Activated B cell treated with CpG ODN at 0.5 μM for 24 hours (primary cell): Measurements from ENCODE around the gene CTBP2. TPM values are rescaled to one million over a fixed set of nuclear protein-coding genes. Genes with fewer than 3 reads are reported as not detected.
"Not testable (repeated sequence)": the region's sequence is repeated elsewhere in the genome, so short reads cannot be mapped to it uniquely, and the experiment has no call there.

Experiments used
- ATAC-seq: fragments of 200-7000 bp; cut with Tn5 transposase; one replicate; pipeline ENCODE4 v1.10.0; 2021; ENCODE audit warnings: low read depth, mild to moderate bottlenecking, moderate library complexity
- CTCF ChIA-PET: fragments of 350-600 bp; sonication (Branson Sonifier 250); formaldehyde crosslinking; loops from one replicate; lab custom pipeline; 2021; ENCODE audit warnings: antibody characterized with exemption; lab: Charles Lee
- POLR2A ChIA-PET: fragments of 350-600 bp; sonication (Branson Sonifier 250); formaldehyde crosslinking; loops from one replicate; lab custom pipeline; 2021; ENCODE audit warnings: antibody characterized with exemption; lab: Charles Lee
- DNase-seq: peaks from one replicate; pipeline ENCODE4 v3.0.0; 2022
- H3K27ac Mint-ChIP-seq: one replicate; pipeline ENCODE4 v1.8.0; 2020; ENCODE audit warnings: mixed read lengths
- H3K27me3 Mint-ChIP-seq: one replicate; pipeline ENCODE4 v1.8.0; 2021; ENCODE audit warnings: mixed read lengths
- H3K36me3 Mint-ChIP-seq: one replicate; pipeline ENCODE4 v1.8.0; 2021; ENCODE audit warnings: low read depth, mixed read lengths
- H3K4me1 Mint-ChIP-seq: one replicate; pipeline ENCODE4 v1.8.0; 2021; ENCODE audit warnings: mixed read lengths
- H3K4me3 Mint-ChIP-seq: one replicate; pipeline ENCODE4 v1.8.0; 2020; ENCODE audit warnings: mild to moderate bottlenecking, mixed read lengths
- H3K9me3 Mint-ChIP-seq: one replicate; pipeline ENCODE4 v1.8.0; 2020; ENCODE audit warnings: mixed read lengths
- intact Hi-C: fragments of 100-400 bp; cut with micrococcal nuclease; formaldehyde crosslinking; loops from one replicate; pipeline ENCODE4 v1.15.1; 2024
- total RNA-seq: library from RNA; stranded (reverse); gene quantifications from 2 replicates; pipeline ENCODE4 v1.2.3, GENCODE V29; 2022
- TF ChIP-seq, protein P1 (sequence below): fragments of 200-600 bp; IDR thresholded peaks from one replicate; pipeline ENCODE4 v1.8.0; 2022; ENCODE audit warnings: antibody characterized with exemption, mild to moderate bottlenecking

CTBP2 gene
- total RNA-seq, 1 donor from 2014 or later, result 0.42 TPM

DNA sequence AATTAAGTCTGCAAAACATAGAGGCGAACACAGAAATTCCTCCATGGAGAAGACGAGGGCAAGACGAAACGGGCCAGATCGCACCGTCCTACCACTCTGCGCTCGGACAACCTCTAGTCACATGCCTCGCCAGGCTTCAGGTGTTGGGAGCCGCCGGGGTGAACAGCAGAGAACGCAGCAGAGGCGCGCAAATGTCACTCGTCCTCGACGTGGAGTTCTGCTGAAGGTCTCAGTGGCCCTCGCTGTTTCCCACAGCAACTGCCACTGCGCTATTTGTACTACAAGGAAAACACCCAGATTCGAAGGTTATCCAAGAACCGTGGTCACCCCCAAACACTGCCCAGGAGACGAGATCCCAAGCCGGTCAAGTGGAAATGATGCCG, 9.2 kb downstream of the CTBP2 start:
- intact Hi-C loops, result no loop called here
- CTCF ChIA-PET, result no interaction called here
- Mint-ChIP-seq H3K4me1 (peaks cover 17% of the 10 kb centered on the region), H3K27me3 (peaks cover 77% of the 10 kb centered on the region), H3K4me3 (no peak overlapping the region), H3K27ac (no peak overlapping the region), H3K9me3 (no peaks in the 10 kb centered on the region), H3K36me3 (no peaks in the 10 kb centered on the region)
- DNase-seq (no peak), ATAC-seq (no peak)
- TF ChIP-seq, protein P1, sequence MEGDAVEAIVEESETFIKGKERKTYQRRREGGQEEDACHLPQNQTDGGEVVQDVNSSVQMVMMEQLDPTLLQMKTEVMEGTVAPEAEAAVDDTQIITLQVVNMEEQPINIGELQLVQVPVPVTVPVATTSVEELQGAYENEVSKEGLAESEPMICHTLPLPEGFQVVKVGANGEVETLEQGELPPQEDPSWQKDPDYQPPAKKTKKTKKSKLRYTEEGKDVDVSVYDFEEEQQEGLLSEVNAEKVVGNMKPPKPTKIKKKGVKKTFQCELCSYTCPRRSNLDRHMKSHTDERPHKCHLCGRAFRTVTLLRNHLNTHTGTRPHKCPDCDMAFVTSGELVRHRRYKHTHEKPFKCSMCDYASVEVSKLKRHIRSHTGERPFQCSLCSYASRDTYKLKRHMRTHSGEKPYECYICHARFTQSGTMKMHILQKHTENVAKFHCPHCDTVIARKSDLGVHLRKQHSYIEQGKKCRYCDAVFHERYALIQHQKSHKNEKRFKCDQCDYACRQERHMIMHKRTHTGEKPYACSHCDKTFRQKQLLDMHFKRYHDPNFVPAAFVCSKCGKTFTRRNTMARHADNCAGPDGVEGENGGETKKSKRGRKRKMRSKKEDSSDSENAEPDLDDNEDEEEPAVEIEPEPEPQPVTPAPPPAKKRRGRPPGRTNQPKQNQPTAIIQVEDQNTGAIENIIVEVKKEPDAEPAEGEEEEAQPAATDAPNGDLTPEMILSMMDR, result no peak
- POLR2A ChIA-PET, result no interaction called here

DNA sequence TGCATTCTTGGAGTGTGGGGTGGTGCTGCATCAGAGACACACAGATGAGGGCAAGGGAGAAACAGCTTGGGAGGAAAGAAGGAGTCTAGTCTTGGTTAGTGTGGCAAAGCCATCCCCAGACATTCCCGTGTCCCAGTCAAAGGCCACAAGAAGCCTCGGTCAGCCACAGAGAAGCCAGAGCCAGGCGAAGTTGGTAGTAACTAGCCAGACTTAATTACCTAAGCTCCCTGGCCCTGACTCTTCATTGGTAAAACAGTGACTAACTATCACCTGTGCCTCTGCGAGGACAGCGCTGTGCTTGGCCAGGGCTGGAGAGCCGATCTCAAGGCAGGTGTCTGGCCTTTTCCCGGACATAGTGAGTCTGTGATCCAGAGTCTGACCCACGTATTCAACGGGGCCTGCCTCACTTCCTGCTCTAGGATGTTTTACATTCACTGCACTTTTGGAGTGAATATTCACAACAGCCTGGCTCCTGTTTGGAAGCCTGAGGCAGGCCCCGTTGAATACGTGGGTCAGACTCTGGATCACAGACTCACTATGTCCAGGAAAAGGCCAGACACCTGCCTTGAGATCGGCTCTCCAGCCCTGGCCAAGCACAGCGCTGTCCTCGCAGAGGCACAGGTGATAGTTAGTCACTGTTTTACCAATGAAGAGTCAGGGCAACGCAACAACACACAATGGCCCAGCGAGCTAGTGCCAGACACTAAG, 9.8 kb downstream of the CTBP2 start:
- DNase-seq, POLR2A ChIA-PET, H3K9me3 Mint-ChIP-seq, CTCF ChIA-PET, ATAC-seq, H3K4me3 Mint-ChIP-seq, H3K36me3 Mint-ChIP-seq, intact Hi-C loops, H3K27ac Mint-ChIP-seq: not testable (repeated sequence)
- Mint-ChIP-seq H3K4me1 (peaks cover 17% of the 10 kb centered on the region), H3K27me3 (peaks cover 75% of the 10 kb centered on the region)

DNA sequence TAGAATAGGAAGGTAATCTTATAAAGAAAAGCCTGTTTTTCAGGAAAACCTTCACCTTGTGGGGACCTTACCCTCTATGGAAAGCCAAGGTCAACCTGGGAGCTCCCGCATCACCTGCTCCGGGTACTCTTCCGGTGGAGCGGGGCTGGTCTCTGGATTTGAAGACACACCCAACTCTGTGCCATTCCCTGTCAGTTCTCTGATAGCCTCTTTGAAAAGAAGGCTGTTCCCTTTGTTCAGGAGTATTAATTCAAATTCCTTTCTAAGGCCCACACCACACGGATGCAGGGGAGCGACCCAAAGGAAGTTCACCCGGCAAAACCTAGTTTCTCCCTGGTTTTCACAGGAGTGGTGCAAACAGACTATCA, 10.7 kb downstream of the CTBP2 start:
- ATAC-seq, result no peak
- DNase-seq, result no peak
- H3K4me3 Mint-ChIP-seq, result no peak overlapping the region
- TF ChIP-seq, protein P1, result no peak
- peaks cover 25% of the 10 kb centered on the region for H3K4me1 Mint-ChIP-seq
- ChIA-PET CTCF (no interaction called here), POLR2A (no interaction called here)
- no peaks in the 10 kb centered on the region for H3K36me3 Mint-ChIP-seq
- no peak overlapping the region for H3K27ac Mint-ChIP-seq
- peaks cover 76% of the 10 kb centered on the region for H3K27me3 Mint-ChIP-seq
- H3K9me3 Mint-ChIP-seq, result no peaks in the 10 kb centered on the region
- intact Hi-C loops, result no loop called here

DNA sequence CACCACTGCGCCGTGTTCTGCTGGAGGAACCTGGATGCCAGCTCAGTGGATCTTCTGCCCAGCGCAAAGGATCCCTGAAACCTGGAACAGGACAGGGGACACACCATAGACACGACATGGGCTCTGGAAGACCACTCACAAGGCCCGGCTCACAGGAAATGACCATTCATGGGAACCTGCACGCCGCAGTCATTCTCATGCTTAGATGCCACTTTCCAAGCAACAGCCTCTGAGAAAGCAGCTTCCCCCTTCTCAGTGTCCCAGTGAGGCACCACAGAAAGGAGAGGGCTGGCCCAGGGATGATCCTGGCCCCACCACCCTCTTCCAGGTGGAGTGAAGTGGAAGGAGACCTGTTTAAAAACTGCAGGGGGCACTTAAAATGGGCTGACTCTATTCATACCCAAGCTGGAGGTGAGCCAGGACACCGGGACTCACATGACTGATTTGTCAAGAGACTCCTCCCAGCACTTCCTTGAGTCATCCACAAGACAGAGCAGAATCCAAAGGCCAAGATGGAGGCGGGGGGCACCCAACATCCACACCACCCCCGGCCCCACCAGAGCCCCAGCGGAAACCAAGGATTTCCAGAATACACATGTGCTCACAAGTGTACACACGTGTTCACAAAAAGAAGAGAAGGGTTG, 11.2 kb downstream of the CTBP2 start:
- no peak for ATAC-seq
- no peak for DNase-seq
- H3K27me3 Mint-ChIP-seq, result peaks cover 75% of the 10 kb centered on the region
- peaks cover 30% of the 10 kb centered on the region for H3K4me1 Mint-ChIP-seq
- TF ChIP-seq, protein P1, result no peak
- H3K4me3 Mint-ChIP-seq, result no peak overlapping the region
- CTCF ChIA-PET, result no interaction called here
- H3K27ac Mint-ChIP-seq, result no peak overlapping the region
- H3K9me3 Mint-ChIP-seq, result no peaks in the 10 kb centered on the region
- POLR2A ChIA-PET, result no interaction called here
- no peaks in the 10 kb centered on the region for H3K36me3 Mint-ChIP-seq
- intact Hi-C loops, result no loop called here

DNA sequence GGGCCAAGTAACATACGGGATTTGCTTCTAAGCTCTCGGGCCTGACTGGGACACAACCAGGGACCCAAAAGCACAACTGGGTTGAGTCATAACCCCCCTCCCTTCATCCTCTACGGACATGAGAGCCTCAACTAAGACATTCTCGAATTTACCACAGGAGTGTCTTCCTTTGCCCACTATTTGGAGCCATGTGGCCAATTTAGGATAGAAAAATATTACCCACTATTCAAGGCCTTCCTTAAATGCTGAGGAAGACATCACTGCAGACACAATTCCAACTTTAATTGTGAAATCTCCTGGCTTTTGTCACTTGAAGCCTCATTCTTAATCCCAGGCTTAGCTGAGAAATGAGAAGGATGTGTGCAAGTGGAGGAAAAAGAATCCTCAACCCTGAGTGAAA, 11.8 kb downstream of the CTBP2 start:
- ATAC-seq, result no peak
- DNase-seq, result no peak
- TF ChIP-seq, protein P1, result no peak
- Mint-ChIP-seq H3K4me1 (peaks cover 36% of the 10 kb centered on the region), H3K27me3 (peaks cover 75% of the 10 kb centered on the region), H3K27ac (no peak overlapping the region), H3K9me3 (no peaks in the 10 kb centered on the region), H3K4me3 (no peak overlapping the region), H3K36me3 (no peaks in the 10 kb centered on the region)
- intact Hi-C loops, result no loop called here
- ChIA-PET POLR2A (no interaction called here), CTCF (interaction anchor here (0.6 kb wide), 1 partner anchor 429 kb away, joined by 3 read pairs; no protein-coding TSS in a partner anchor)
